Left cardiac atrium (tissue), 4 donors: ENCODE measurements around the gene PITHD1. TPM values are rescaled to one million over a fixed set of nuclear protein-coding genes. Genes with fewer than 3 reads are reported as not detected.
A peak's percentile ranks its signal among the peaks of the same experiment; 100 is the strongest.
"Not testable (repeated sequence)": the region's sequence is repeated elsewhere in the genome, so short reads cannot be mapped to it uniquely, and the experiment has no call there.

Source experiments
- ATAC-seq, 2 donors: fragments of 200-7000 bp; cut with Tn5 transposase; one replicate each; pipeline ENCODE4 v1.9.1; 2020; ENCODE audit warnings: mild to moderate bottlenecking in 2 of 2, moderate library complexity in 2 of 2
- DNase-seq: peaks from one replicate; pipeline ENCODE4 v3.0.0-alpha.2; 2020
- intact Hi-C, 2 donors: fragments of 100-400 bp; cut with DNase I; formaldehyde crosslinking; loops; one replicate each; pipeline versions ENCODE4 v1.14.1 to v1.15.1; 2022 to 2023
- total RNA-seq, 2 donors: library from RNA; stranded (reverse); fragmentation: NEBNext Ultra II Directional; extraction: Animal tissue kit (Norgen Biotek cat#: 25700); gene quantifications; one replicate each; pipeline ENCODE4 v1.2.1, GENCODE V29; 2021
- donor health status: DM: no; HTN: yes; CAD: no.
- donor health status: DM: no; HTN: yes; CAD: no; lungs with severe emphysema.
- donor health status: DM: yes; HTN: yes; CAD: no.
- donor health status: Dilated cardiomyopathy.

The PITHD1 gene
- total RNA-seq, 2 donors from 2014 or later = 34.9 to 39.6 TPM

GRCh38 chr1:23810818-23811540, 32.8 kb downstream of the PITHD1 start:
- intact Hi-C loops = no loop called here
- DNase-seq (no peak), ATAC-seq (peak; percentile 51 to 78)

DNA sequence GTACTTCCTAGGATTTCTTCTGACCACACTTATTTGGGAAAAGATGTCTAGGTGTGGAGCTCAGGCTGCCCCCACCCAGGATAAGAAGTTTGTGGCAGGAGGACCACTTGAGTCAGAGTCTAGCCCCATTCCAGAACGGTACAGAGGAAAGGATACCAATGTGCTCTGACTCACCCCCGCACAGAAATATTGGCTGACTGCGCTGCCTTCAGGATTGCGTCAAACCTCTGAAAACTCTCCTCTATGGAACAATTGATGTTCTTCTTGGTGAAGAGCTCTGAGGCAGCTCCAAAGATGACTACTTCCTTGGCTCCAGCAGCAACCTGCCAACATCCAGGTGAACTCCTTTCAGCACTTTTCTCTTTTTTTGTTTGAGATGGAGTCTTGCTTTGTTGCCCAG, 35.8 kb downstream of the PITHD1 start:
- intact Hi-C loops = no loop called here
- no peak for DNase-seq
- no peak for ATAC-seq

- DNase-seq (no peak), ATAC-seq (no peak)
- intact Hi-C loops = no loop called here
These were observed 38.1 kb downstream of the PITHD1 start for GRCh38 chr1:23816361-23816760.

DNA sequence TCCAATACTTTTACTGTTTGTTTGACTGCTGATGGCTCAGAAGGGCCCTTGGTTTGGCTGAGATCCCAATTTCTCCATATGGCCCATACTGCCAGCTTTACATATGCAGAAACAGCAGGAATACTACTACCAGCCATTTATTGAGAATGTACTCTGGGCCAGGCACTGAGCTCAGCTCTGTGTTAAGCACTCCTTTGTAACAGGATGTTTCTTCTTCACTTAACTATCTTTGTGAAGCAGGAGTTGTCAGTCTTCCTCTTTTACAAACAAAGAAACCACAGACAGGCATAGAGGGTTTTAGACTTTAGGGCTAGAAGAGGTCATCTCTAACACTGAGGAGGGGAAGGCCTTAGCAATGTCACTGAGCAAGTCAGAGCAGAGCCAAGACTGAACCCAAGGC, 38.7 kb downstream of the PITHD1 start:
- intact Hi-C loops = no loop called here
- DNase-seq (no peak), ATAC-seq (no peak)

DNA sequence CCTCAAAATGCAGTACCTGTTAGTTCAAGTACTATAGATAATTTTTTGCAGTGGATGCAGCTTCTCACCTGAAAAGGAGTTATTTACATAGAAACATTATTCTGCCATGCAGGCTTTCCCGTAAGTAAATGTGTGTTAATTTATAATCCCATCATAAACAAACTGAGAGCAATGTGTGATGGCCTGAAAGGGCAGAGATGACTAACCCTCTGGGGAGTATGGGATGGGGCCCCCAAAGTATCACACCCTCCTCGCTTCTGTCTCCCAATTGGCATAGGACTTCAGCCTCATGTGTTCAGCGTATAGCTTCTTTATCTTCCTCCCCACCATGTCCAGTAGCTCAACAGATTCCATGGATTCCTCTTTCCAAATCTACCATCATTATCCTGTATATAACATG, 39.4 kb downstream of the PITHD1 start:
- no peak for DNase-seq
- intact Hi-C loops = no loop called here

GRCh38 chr1:23823767-23824166, 45.5 kb downstream of the PITHD1 start:
- intact Hi-C loops = no loop called here
- DNase-seq (no peak), ATAC-seq (no peak)

More for the DNA sequence above, 39.4 kb downstream of the PITHD1 start:
- no peak for ATAC-seq

- ATAC-seq (peak in 1 of 2 donors; percentile 7), DNase-seq (no peak)
- intact Hi-C loops = no loop called here
These were observed 46.5 kb downstream of the PITHD1 start for GRCh38 chr1:23824711-23825075.

DNA sequence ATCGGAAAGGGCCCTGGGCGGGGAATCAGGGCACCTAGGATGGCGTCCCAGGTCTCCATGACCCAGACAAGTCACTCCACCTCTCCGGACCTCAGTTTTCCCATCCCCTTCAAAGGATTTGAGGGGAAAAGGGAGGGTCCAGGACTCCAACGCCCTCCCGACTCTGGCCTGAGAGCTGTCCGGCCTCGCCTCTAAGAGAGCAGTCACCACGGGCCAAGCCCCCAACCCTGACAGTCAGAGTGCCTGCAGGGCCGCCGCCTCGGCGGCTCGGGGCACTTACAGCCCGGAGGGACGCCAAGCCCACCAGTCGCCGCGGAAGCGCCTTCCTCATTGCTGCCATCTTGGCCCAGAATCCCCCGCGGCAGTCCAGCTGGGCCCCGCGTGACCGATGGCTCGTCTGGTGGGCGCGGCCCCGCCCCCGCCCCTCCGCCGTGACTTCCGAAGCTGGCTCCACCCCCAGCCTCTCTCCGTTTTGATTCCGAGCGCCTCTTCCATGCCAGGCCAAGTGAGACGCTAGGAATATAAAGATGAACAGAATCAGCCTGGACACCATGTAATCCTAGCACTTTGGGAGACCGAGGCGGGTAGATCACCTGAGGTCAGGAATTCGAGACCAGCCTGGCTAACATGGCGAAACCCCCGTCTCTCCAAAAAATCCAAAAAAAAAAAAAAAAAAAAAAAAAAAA, 47.0 kb downstream of the PITHD1 start, which contains the start of gene HMGCL:
HMGCL (minus strand) TSS at position 354 of the 686 bp plus-strand sequence; CDS start at position 340, 14 bp downstream.
- intact Hi-C loops = no loop called here
- ATAC-seq (peak; percentile 100), DNase-seq (peak; percentile 93)

- intact Hi-C loops = no loop called here
- ATAC-seq = no peak
- DNase-seq = no peak
These were observed 47.7 kb downstream of the PITHD1 start for GRCh38 chr1:23825762-23826522.

DNA sequence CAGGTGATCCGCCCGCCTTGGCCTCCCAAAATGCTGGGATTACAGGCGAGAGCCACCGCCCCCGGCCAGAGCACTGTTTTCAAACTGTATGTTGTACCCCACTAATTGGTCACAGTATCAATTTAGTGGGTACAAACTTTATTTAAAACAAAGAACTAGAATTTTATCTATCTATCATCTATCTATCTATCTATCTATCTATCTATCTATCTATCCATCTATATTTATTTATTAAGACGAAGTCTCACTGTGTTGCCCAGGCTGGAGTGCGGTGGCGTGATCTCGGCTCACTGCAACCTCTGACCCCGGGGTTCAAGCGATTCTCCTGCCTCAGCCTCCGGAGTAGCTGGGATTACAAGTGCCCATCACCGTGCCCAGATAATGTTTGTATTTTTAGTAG, 48.4 kb downstream of the PITHD1 start:
- DNase-seq, ATAC-seq, intact Hi-C loops: not testable (repeated sequence)

DNA sequence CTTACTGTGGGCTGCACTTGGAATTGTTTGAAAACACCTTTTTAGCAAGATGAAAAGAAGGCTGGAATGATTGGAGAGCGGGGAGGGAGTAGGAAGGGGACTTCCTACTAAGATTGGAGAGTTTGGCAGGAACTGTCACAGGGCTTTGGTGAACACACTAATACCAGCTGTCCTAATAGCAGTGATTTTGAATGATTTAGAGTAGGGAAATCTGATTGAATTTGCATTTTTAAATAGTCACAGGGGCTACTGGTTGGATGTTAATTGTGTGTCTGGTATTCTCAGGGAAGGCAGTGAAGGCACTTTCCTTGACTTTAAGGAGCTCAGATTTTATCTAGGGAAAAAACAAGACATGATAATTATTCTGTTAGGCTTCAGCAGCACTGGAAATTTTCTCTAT, 49.5 kb downstream of the PITHD1 start:
- DNase-seq (no peak), ATAC-seq (no peak)
- intact Hi-C loops = no loop called here

- DNase-seq, ATAC-seq, intact Hi-C loops: not testable (repeated sequence)
These were observed 55.9 kb downstream of the PITHD1 start for GRCh38 chr1:23834156-23834555.

GRCh38 chr1:23836037-23836436, 57.8 kb downstream of the PITHD1 start:
- no peak for ATAC-seq
- intact Hi-C loops = no loop called here
- no peak for DNase-seq

Other genes starting within 250 kb of the PITHD1 start
- gene E2F2, start 247.2 kb upstream of the PITHD1 start, total RNA-seq = 1 to 10 TPM in 1 of 2 donors, under 1 TPM in 1; 0.18 to 1.3 TPM
- gene ID3, start 218.9 kb upstream of the PITHD1 start, total RNA-seq = 100 to 1,000 TPM; 119 to 172 TPM
- gene RPL11, start 86.6 kb upstream of the PITHD1 start, total RNA-seq = 100 to 1,000 TPM; 639 to 683 TPM
- gene ELOA, start 34.9 kb upstream of the PITHD1 start, total RNA-seq = 10 to 100 TPM; 30.0 to 30.2 TPM
- 10 to 100 TPM; 32.3 to 36.4 TPM for gene LYPLA2, start 12.7 kb downstream of the PITHD1 start, total RNA-seq
- gene GALE, start 22.3 kb downstream of the PITHD1 start, total RNA-seq = 10 to 100 TPM in 1 of 2 donors, 1 to 10 TPM in 1; 9.7 to 16.0 TPM
- 10 to 100 TPM; 23.1 to 23.4 TPM for gene HMGCL, start 47.0 kb downstream of the PITHD1 start, total RNA-seq
- gene FUCA1, start 89.9 kb downstream of the PITHD1 start, total RNA-seq = 10 to 100 TPM; 17.0 to 19.9 TPM
- not detected for gene CNR2, start 134.9 kb downstream of the PITHD1 start, total RNA-seq
- gene PNRC2, start 181.4 kb downstream of the PITHD1 start, total RNA-seq = 10 to 100 TPM; 84.2 to 89.2 TPM
- 10 to 100 TPM; 49.5 to 59.3 TPM for gene SRSF10, start 201.9 kb downstream of the PITHD1 start, total RNA-seq